ENCODE data around the gene FABP3.

Gene FABP3

DNA sequence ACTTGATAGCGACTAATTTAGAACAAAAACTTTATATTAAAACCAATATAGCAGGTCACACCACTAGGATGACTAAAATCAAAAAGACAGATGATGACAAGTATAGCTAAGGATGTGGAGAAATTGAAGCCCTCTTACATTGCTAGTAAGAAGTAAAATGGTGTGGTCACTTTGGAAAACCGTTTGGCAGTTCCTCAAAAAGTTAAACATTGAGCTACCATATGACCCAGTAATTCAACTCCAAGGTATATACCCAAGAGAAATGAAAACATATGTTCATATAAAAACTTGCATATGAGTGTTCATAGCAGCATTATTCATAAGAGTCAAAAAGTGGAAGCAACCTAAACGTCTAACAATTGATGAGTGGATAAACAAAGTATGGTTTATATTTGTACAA is 27.1 kb upstream of the FABP3 start:
- Histone ChIP-seq H3K27ac (no peak overlapping the region), H3K4me3 (no peak overlapping the region)
- no peak for DNase-seq (ENCODE audit: low spot score)
- TF ChIP-seq, protein P1, sequence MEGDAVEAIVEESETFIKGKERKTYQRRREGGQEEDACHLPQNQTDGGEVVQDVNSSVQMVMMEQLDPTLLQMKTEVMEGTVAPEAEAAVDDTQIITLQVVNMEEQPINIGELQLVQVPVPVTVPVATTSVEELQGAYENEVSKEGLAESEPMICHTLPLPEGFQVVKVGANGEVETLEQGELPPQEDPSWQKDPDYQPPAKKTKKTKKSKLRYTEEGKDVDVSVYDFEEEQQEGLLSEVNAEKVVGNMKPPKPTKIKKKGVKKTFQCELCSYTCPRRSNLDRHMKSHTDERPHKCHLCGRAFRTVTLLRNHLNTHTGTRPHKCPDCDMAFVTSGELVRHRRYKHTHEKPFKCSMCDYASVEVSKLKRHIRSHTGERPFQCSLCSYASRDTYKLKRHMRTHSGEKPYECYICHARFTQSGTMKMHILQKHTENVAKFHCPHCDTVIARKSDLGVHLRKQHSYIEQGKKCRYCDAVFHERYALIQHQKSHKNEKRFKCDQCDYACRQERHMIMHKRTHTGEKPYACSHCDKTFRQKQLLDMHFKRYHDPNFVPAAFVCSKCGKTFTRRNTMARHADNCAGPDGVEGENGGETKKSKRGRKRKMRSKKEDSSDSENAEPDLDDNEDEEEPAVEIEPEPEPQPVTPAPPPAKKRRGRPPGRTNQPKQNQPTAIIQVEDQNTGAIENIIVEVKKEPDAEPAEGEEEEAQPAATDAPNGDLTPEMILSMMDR (IDR thresholded peaks at IDR 0.05), result no peak

DNA sequence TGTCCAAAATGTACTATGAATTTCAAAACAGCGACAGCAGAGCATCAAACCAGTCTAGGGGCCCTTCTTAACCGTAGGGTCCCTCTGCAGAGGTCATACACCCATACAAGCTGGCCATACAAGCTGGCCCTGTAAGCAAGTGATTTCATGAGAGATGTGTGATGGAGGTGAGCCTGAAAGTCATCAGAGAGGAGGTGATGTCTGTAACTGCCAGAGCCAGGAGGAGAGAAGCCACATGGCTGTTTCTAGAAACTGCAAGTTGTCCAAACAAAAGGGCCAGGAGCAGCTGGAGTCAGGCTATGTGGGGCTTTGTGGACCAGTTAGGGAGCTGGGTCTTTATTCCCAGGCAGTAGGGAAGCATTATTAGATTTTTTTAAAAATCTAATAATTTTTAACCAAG is 25.4 kb upstream of the FABP3 start:
- DNase-seq (ENCODE audit: low spot score), result no peak
- H3K4me3 ChIP-seq, result no peak overlapping the region
- no peak overlapping the region for H3K27ac ChIP-seq
- TF ChIP-seq, protein P1 (IDR thresholded peaks at IDR 0.05), result no peak

DNA sequence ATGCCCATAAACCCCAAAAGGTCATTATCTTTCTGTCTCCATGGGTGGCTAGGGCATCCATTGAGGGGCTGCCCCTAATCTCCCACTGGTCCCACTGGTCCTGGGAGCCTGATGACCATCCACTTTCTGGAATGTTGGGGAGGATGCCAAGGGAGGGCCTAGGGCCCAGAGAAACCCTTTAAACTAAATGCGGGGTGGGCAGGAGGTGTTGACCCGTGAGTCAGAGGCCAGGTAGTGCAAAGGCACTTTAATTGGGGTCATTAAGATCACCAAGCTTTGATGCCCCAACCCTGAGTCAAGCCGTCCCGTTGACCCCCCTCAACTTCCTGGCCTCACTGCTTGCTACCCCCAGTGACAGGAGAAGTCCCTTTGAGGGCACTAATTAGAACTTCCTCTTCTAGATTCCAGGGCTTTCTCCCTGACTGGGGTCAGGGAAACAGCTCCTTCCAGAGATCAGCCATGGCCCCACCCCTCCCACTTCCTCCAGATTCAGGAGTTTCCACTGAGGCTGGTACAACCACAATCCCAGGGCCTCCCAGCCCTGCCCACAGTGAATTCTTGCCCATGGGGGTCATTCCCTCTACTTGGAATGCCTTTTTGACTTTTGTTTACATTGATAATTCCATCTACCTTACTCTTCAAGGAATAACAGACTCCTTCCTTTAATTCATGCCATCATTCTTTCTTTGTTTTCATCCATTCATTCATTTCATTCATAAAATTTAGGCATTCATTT is 24.7 kb upstream of the FABP3 start:
- TF ChIP-seq, protein P1 (IDR thresholded peaks at IDR 0.05), result no peak
- H3K4me3 ChIP-seq, result no peak overlapping the region

DNA sequence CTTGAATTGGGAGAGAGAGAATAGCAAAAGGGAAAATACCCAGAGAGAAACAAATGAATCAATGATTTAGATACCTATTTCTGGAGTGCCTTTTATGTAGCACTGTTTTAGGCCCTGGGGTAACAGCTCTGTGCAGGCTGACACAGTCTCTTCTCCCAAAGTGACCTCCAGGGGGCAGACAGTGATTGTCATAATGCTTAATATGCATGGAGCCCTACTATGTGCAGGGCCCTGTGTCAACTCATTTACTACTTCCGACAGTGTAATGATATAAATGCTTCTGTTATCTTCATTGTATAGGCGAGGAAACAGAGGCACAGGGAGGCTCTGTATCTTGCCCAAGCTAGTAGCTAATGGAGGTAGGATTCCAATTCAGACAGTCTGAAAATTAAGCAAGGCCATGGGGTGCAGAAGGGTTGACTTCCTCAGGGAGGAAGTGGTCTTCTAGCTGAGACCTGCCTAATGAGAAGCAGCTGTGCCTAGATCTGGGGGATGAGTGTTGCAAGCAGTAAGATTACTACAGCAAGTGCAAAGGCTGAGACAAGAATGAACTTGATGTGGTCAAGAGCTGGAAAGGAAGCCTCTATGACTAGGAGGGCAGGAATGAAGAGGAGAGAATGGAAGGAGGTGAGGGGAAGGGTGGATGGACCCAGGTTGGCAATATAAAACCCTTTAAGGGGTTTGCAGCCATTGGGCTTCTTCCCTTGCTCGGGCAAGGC is 23.9 kb upstream of the FABP3 start:
- Histone ChIP-seq H3K27ac (no peak overlapping the region), H3K4me3 (no peak overlapping the region)

More for the DNA sequence above, 24.7 kb upstream of the FABP3 start:
- DNase-seq (ENCODE audit: low spot score), result no peak
- H3K27ac ChIP-seq, result no peak overlapping the region

DNA sequence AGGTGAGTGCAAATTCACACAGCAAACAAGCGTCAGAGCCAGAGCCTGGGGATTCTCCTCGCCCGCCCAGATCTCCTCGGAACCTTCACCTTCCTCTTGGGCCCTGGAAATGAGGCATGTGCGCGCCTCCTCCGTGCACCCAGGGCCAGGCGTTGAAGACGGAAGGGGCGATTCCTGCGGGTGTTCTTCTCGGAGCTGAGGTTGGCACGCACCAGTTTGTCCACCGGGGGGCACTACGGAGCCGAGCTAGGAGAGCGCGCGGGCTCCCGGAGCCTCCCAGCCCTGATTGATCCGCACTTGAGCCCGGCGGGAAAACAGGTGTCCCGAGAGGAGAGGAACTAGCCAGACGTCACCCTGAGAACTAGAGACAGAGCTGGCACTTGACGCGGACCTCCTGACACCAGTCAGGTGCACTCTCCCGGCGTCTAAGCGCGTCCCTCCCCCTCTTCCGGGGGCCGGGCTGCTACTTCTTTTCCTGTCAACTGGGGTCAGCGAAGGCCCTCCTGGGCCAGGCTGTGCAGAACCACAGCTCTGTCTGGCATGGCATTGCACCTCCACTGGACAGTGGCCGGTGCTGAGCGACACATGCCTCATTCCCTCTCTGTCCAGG is 21.8 kb upstream of the FABP3 start:
- Histone ChIP-seq H3K27ac (no peak overlapping the region), H3K4me3 (peak overlapping the region; percentile 67)
- TF ChIP-seq, protein P1 (IDR thresholded peaks at IDR 0.05), result peak; percentile 80

More for the DNA sequence above, 23.9 kb upstream of the FABP3 start:
- TF ChIP-seq, protein P1 (IDR thresholded peaks at IDR 0.05), result no peak
- DNase-seq (ENCODE audit: low spot score), result no peak

DNA sequence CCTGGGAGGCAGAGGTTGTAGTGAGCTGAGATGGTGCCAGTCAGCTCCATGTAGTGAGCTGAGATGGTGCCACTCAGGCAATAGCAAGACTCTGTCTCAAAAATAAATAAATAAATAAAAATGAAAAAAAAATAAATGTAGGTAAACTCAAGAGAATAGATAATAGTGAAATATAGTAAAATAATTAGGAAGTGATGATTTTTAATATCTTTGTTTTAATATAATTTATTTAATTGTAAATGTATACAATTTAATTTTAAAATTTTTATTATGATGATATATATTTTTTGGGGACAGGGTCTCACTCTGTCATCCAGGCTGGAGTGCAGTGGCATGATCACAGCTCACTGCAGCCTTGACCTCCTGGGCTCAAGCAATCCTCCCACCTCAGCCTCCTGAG is 20.6 kb upstream of the FABP3 start:
- H3K27ac ChIP-seq, result no peak overlapping the region
- no peak for DNase-seq (ENCODE audit: low spot score)
- H3K4me3 ChIP-seq, result no peak overlapping the region
- TF ChIP-seq, protein P1 (IDR thresholded peaks at IDR 0.05), result no peak

More for the DNA sequence above, 21.8 kb upstream of the FABP3 start:
- peak; percentile 80 for DNase-seq (ENCODE audit: low spot score)

Data from coronary artery (tissue), 2 donors.